ENCODE results near the gene TAMM41. TPM values are rescaled to one million over a fixed set of nuclear protein-coding genes. Genes with fewer than 3 reads are reported as not detected.

Gene TAMM41
- total and polyA plus RNA-seq, 9 of the 15 experiments (the other 6 are each of a cell fraction or from before 2014, with no cell fraction given), result 8.6 to 74.6 (median 29.3) TPM

DNA sequence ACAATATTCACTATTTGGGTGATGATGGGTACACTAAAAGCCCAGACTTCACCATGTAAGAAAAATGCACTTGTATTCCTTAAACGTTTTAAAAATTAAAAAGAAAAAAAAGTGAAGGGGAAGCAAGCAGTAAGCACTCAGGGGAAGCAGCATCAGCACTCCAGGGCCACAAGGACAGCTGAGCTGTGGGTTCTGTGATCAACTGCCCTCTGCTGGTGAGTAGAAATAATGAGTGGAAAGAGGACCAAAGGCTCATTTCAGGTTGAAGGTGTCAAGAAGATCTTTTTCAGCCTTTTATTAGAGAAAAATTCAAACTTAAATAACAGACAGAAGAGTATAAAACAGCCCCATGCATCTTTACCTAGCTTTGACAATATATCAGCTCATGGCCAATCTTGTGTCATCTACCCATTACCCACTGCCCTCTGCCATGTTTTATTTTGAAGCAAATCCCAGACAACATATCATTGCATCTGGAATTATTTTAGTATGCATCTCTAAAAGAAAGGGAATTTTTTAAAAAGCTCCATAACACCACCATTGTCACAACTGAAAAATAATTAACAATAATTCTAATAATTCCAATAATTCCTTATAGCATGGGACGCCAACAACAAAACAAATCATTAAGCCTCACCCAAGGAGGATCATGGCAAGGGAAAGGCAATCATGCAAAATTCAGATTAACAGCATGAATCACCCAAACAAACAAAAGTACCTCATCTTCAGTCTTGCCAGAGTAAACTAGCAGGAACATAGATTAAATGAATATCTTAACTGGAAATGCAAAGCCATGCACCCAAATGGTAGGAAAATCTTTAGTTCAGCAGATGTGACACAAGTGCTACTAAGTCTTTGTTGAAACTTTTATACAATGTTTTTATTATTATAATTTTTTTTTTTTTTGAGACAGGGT lies 42.5 kb downstream of the TAMM41 start:
- peaks cover 69% of the 10 kb centered on the region for H3K36me3 ChIP-seq (ENCODE audit: control insufficient read depth, insufficient read depth, low read length)
- 42% methylated on average over 2 of the region's 2 CpGs for WGBS (ENCODE audit: insufficient coverage, low coverage, missing lambda C conversion rate)
- CTCF ChIA-PET (ENCODE audit: low intra/inter-chr PET ratio), result interaction anchor here (0.7 to 1.9 kb wide), 4 partner anchors 25 to 568 kb away, joined by 4 to 14 read pairs (median 4); no protein-coding TSS in a partner anchor
- FAIRE-seq (peak; percentile 82), DNase-seq (ENCODE audit: extremely low read depth in 1 of 4, low spot score in 3 of 4) (peak; percentile 56 to 77 (median 64)), ATAC-seq (peak; percentile 94)
- intact Hi-C loops (cut with micrococcal nuclease), result loop anchor here (1.0 to 5.0 kb wide), 3 partner anchors 30 to 425 kb away; no protein-coding TSS in a partner anchor
- no peaks in the 10 kb centered on the region for H3K9me1 ChIP-seq (ENCODE audit: control insufficient read depth, insufficient read depth, low read length)
- BruUV-seq (replicated peaks), result no TSS peak
- POLR2A ChIA-PET, result interaction anchor here (0.5 to 0.6 kb wide), 2 partner anchors 23 to 212 kb away, joined by 3 to 4 read pairs; no protein-coding TSS in a partner anchor
- in situ Hi-C loops (cut with MboI), result no loop called here
- H3K27me3 ChIP-seq (ENCODE audit: control insufficient read depth in 2 of 2, insufficient read depth in 2 of 2, low read length in 2 of 2), result no peaks in the 10 kb centered on the region
- no peak overlapping the region for H3K9ac ChIP-seq (ENCODE audit: insufficient read depth in 1 of 2, low read depth in 2 of 2, low read length in 2 of 2)
- no peak overlapping the region for H3K4me3 ChIP-seq
- H2AFZ ChIP-seq (ENCODE audit: low read depth, low read length), result no peak overlapping the region
- no peaks in the 10 kb centered on the region for H4K20me1 ChIP-seq (replicated peaks; ENCODE audit: control insufficient read depth, insufficient read depth, low read length)
- no peaks in the 10 kb centered on the region for H3K4me1 ChIP-seq (replicated peaks in 1 of 2; ENCODE audit: control insufficient read depth in 2 of 2, insufficient read depth in 2 of 2, low read length in 2 of 2)
- H3K79me2 ChIP-seq (ENCODE audit: control insufficient read depth, insufficient read depth, low read length), result no peaks in the 10 kb centered on the region
- no peak overlapping the region for H3K27ac ChIP-seq (ENCODE audit: extremely low read depth, low read depth, low read length)
- H3K4me2 ChIP-seq (ENCODE audit: insufficient read depth, low read length), result no peak overlapping the region
- H3K9me3 ChIP-seq (replicated peaks; ENCODE audit: control insufficient read depth, insufficient read depth, low read depth, low read length), result no peaks in the 10 kb centered on the region
- no peak for TF ChIP-seq NCOA4 (IDR thresholded peaks at IDR 0.05; ENCODE audit: partially characterized antibody)
- no peak for TF ChIP-seq JUNB (CRISPR knock-in tag; conservative IDR thresholded peaks at IDR 0.05)
- TF ChIP-seq POLR2G (IDR thresholded peaks at IDR 0.05; ENCODE audit: low read depth, low read length), result no peak
- TF ChIP-seq ZNF212 (CRISPR knock-in tag; IDR thresholded peaks at IDR 0.05), result no peak
- no peak for TF ChIP-seq MCM3 (IDR thresholded peaks at IDR 0.05)
- TF ChIP-seq RBM39 (optimal IDR thresholded peaks at IDR 0.05; ENCODE audit: low read depth, low read length), result no peak
- peak; percentile 44; the same call in 1 of the 2 replicates for TF ChIP-seq REST (IDR thresholded peaks at IDR 0.05; ENCODE audit: borderline replicate concordance)
- no peak for TF ChIP-seq REST (CRISPR knock-in tag; IDR thresholded peaks at IDR 0.05; ENCODE audit: low read depth)
- TF ChIP-seq THAP7 (CRISPR knock-in tag; IDR thresholded peaks at IDR 0.05), result no peak
- TF ChIP-seq RFX5 (IDR thresholded peaks at IDR 0.05; ENCODE audit: low read depth, low read length), result no peak
- TF ChIP-seq SNIP1 (IDR thresholded peaks at IDR 0.05; ENCODE audit: low read depth), result no peak
- no peak for TF ChIP-seq U2AF1 (optimal IDR thresholded peaks at IDR 0.05; ENCODE audit: low read depth, low read length)
- no peak for TF ChIP-seq EGR1 (conservative IDR thresholded peaks at IDR 0.05)
- TF ChIP-seq CREB1 (IDR thresholded peaks at IDR 0.05), result no peak
- no peak for TF ChIP-seq CREB1 (CRISPR knock-in tag; IDR thresholded peaks at IDR 0.05)

All from K562 (cell line).